GM12878 (cell line): Measurements from ENCODE around the gene CDK11B. TPM values are rescaled to one million over a fixed set of nuclear protein-coding genes. Genes with fewer than 3 reads are reported as not detected.
A peak's percentile ranks its signal among the peaks of the same experiment; 100 is the strongest.

ENCODE experiments used
- ATAC-seq: fragments of 200-7000 bp; cut with Tn5 transposase; 3 replicates; pipeline ENCODE4 v1.9.1; 2020; ENCODE audit warnings: mild to moderate bottlenecking, moderate library complexity
- BruUV-seq: library from RNA; stranded (reverse); fragments of 400-500 nt; replicated peaks from 2 replicates; lab custom pipeline; 2021; lab: Mats Ljungman, UMichigan
- CTCF ChIA-PET: fragments of 300-600 bp; sonication (Branson Sonifier 250); formaldehyde crosslinking; extraction: SDS; loops from one replicate; lab custom pipeline; 2021; ENCODE audit warnings: inconsistent platforms; lab: Yijun Ruan, JAX
- POLR2A ChIA-PET: fragments of 350-600 bp; formaldehyde crosslinking; extraction: SDS; loops from one replicate; lab custom pipeline; 2021; ENCODE audit warnings: inconsistent platforms; lab: Charles Lee
- RAD21 ChIA-PET: fragments of 300-600 bp; sonication (Branson Sonifier 250); formaldehyde crosslinking; loops from one replicate; lab custom pipeline; 2023; ENCODE audit warnings: antibody characterized with exemption; ENCODE audit not compliant: unreplicated experiment; lab: Charles Lee
- SMC1A ChIA-PET: fragments of 300-600 bp; sonication (Branson Sonifier 250); formaldehyde crosslinking; loops from one replicate; lab custom pipeline; 2023; ENCODE audit not compliant: unreplicated experiment, uncharacterized antibody; lab: Charles Lee
- DNase-seq: peaks from one replicate; pipeline ENCODE4 v3.0.0-alpha.2; 2011; ENCODE audit warnings: low read depth, low spot score
- FAIRE-seq: peaks from 3 replicates; lab custom pipeline; 2011; peaks lifted over from hg19 to GRCh38; lab: Jason Lieb, UNC
- H2AFZ ChIP-seq: 2 replicates; pipeline ENCODE4 v1.6.0; 2011; ENCODE audit warnings: low read depth, low read length, control low read depth; ENCODE audit not compliant: control insufficient read depth
- H3K27ac ChIP-seq: 2 replicates; pipeline ENCODE4 v1.5.1; 2011; ENCODE audit warnings: control low read depth; ENCODE audit not compliant: control insufficient read depth, insufficient read depth
- H3K27me3 ChIP-seq, 2 experiments: replicated peaks in 1 of 2; 2 replicates each; pipeline versions ENCODE4 v1.6.0 to v1.6.1; 2011; ENCODE audit warnings: low read length in 1 of 2; ENCODE audit not compliant: control insufficient read depth in 2 of 2, insufficient read depth in 2 of 2
- H3K36me3 ChIP-seq, 2 experiments: 2 replicates each; pipeline ENCODE4 v1.5.1; 2011; ENCODE audit warnings: low read length in 1 of 2; ENCODE audit not compliant: control insufficient read depth in 2 of 2, insufficient read depth in 2 of 2
- H3K4me1 ChIP-seq: 2 replicates; pipeline ENCODE4 v1.6.1; 2011; ENCODE audit warnings: mild to moderate bottlenecking, low read length, moderate library complexity, mixed read lengths; ENCODE audit not compliant: control insufficient read depth, insufficient read depth
- H3K4me2 ChIP-seq: 2 replicates; pipeline ENCODE4 v1.6.0; 2011; ENCODE audit warnings: control low read depth; ENCODE audit not compliant: control insufficient read depth, insufficient read depth
- H3K4me3 ChIP-seq: fragments of 200-600 bp; sonication (generic); 2 replicates; pipeline ENCODE4 v1.5.1; 2016
- H3K79me2 ChIP-seq: 2 replicates; pipeline ENCODE4 v1.6.0; 2011; ENCODE audit warnings: low read length; ENCODE audit not compliant: control insufficient read depth, insufficient read depth
- H3K9ac ChIP-seq: 2 replicates; pipeline ENCODE4 v1.8.0; 2011; ENCODE audit warnings: low read length, control low read depth, mixed read lengths; ENCODE audit not compliant: control insufficient read depth, insufficient read depth
- H3K9me3 ChIP-seq: replicated peaks from 3 replicates; pipeline ENCODE4 v1.5.1; 2011; ENCODE audit warnings: mild to moderate bottlenecking, low read length; ENCODE audit not compliant: control insufficient read depth, insufficient read depth
- H4K20me1 ChIP-seq: 2 replicates; pipeline ENCODE4 v1.6.0; 2011; ENCODE audit not compliant: control insufficient read depth, insufficient read depth
- BCLAF1 ChIP-seq: fragments of 450-650 bp; IDR thresholded peaks from 2 replicates; pipeline ENCODE4 v1.6.1; 2017; ENCODE audit warnings: antibody characterized with exemption, mild to moderate bottlenecking, moderate library complexity
- EP300 ChIP-seq, 2 experiments: fragments of 150-350 bp in 1 of 2; IDR thresholded peaks; 2 replicates each; pipeline ENCODE4 v1.6.1; 2011 to 2012; ENCODE audit warnings: low read depth in 2 of 2, low read length in 2 of 2, borderline replicate concordance in 1 of 2, improper control_type of control experiment in 1 of 2, inconsistent platforms in 1 of 2; ENCODE audit not compliant: control insufficient read depth in 1 of 2
- ETV6 ChIP-seq, 2 experiments: fragments of 450-650 bp in 1 of 2; IDR thresholded peaks in 1 of 2; conservative IDR thresholded peaks in 1 of 2; 2 replicates each; pipeline ENCODE4 v1.6.1; 2014; ENCODE audit warnings: antibody characterized with exemption in 1 of 2, borderline replicate concordance in 1 of 2, low read depth in 1 of 2, mild to moderate bottlenecking in 1 of 2, moderate library complexity in 1 of 2
- MTA2 ChIP-seq: fragments of 450-650 bp; IDR thresholded peaks from 2 replicates; pipeline ENCODE4 v1.6.1; 2016; ENCODE audit warnings: low read depth, mild to moderate bottlenecking, moderate library complexity
- NFIC ChIP-seq: IDR thresholded peaks from 2 replicates; pipeline ENCODE4 v1.6.1; 2012; ENCODE audit warnings: low read depth, mild to moderate bottlenecking, inconsistent platforms, low read length, moderate library complexity
- RELA ChIP-seq: fragments of 450-650 bp; IDR thresholded peaks from 2 replicates; pipeline ENCODE4 v1.8.0; 2014; ENCODE audit warnings: borderline replicate concordance; ENCODE audit not compliant: partially characterized antibody
- REST ChIP-seq: IDR thresholded peaks from 2 replicates; pipeline ENCODE4 v1.6.1; 2012; ENCODE audit warnings: mild to moderate bottlenecking, low read depth, low read length
- SMC3 ChIP-seq: IDR thresholded peaks from 2 replicates; pipeline ENCODE4 v1.6.1; 2011; ENCODE audit warnings: low read length, improper control_type of control experiment, borderline replicate concordance
- USF2 ChIP-seq: IDR thresholded peaks from 2 replicates; pipeline ENCODE4 v1.6.1; 2011; ENCODE audit warnings: low read depth, low read length, improper control_type of control experiment, borderline replicate concordance
- whole genome bisulfite sequencing: methylation state at CpG from one replicate; pipeline ENCODE4 v1.1.6; 2016; ENCODE audit warnings: low lambda C conversion rate; ENCODE audit not compliant: insufficient replicate concordance, insufficient coverage; ENCODE audit errors: missing lambda C conversion rate; 5-methylcytosine and 5-hydroxymethylcytosine counted together
- in situ Hi-C: fragments of 300-500 bp; cut with MboI; formaldehyde crosslinking; loops from 9 replicates; pipeline ENCODE4 v1.14.3; 2018; ENCODE audit warnings: mixed read lengths
- intact Hi-C: fragments of 100-400 bp; cut with micrococcal nuclease; formaldehyde crosslinking; loops from one replicate; pipeline ENCODE4 v1.14.2; 2022; ENCODE audit not compliant: unreplicated experiment
- polyA plus RNA-seq, 11 experiments: library from polyadenylated mRNA; depleted of rRNA in 4 of 11; unstranded in 6 of 11; stranded (reverse) in 5 of 11; fragments of >200 nt; fragmentation: Nextera tagmentation in 4 of 11; fragmentation: Illumina TruSeq in 1 of 11; extraction: Ambion mirVana in 4 of 11; extraction: Trizol in 1 of 11; gene quantifications; 1 replicate in 1 of 11; 2 replicates in 10 of 11; pipeline versions ENCODE4 v1.2.1 to v1.2.3, GENCODE V29; 2011 to 2016; ENCODE audit warnings: inconsistent platforms in 2 of 11, missing spikeins in 2 of 11, low read depth in 1 of 11
- total RNA-seq, 4 experiments: library from RNA; depleted of rRNA in 3 of 4; stranded (reverse); fragments of >200 nt in 3 of 4; fragmentation: Illumina TruSeq in 1 of 4; extraction: Trizol in 1 of 4; gene quantifications; 2 replicates each; pipeline versions ENCODE4 v1.2.1 to v1.2.3, GENCODE V29; 2013 to 2021
- TF ChIP-seq, protein P1 (sequence below): fragments of 450-650 bp; IDR thresholded peaks from 2 replicates; pipeline ENCODE4 v1.6.1; 2014; ENCODE audit warnings: mild to moderate bottlenecking
- TF ChIP-seq, protein P2 (sequence below): IDR thresholded peaks from 2 replicates; pipeline ENCODE4 v1.6.1; 2011; ENCODE audit warnings: borderline replicate concordance, low read depth, mild to moderate bottlenecking, moderate library complexity, low read length; ENCODE audit not compliant: insufficient read depth, poor library complexity, severe bottlenecking

The CDK11B gene
- total and polyA plus RNA-seq, 10 of the 15 experiments (the other 5 are each of a cell fraction or from before 2014, with no cell fraction given) = 3.2 to 30.9 (median 18.0) TPM

DNA sequence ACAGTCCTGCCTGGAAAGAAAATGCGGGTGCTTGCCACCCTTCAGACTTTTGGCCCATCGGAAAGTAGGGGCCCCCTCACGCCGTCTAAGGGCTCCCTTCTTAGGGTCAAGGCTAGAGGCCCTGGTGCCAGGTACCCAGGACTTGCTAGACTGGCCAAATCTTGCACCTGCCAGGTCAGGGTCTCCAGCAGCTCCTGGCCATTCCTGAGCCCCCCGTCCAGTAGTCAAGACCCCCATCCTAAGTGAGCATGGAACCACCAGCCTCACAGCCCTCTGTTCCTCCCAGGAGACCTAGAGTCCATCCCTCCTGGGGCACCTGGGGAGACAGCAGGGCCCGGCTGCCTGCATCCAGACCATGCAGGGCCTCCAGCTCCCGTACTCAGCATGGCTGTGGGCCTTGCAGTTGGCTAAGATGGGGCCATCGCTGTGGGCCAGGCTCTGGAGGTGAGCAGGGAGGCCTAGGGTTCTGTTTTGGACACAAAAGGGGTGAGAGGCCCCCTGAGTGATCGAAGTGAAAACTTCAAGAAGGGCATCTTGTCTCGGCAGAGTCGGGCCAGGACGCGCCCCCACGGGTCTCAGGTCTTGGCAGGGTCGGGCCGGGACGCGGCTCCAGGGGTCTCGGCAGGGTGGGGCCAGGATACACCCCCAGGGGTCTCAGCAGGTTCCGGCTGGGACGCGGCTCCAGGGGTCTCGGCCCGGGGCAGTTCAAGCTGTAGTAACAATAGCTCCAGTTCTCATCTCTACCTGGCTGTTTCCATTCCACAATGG is 64.8 kb downstream of the CDK11B start:
- DNase-seq = no peak
- Histone ChIP-seq H2AFZ (no peak overlapping the region), H3K27me3 (peaks cover 0 to 2% of the 10 kb centered on the region in 2 experiments; a peak in 1 of 4 replicates), H3K79me2 (no peaks in the 10 kb centered on the region), H3K27ac (no peak overlapping the region), H3K9me3 (no peaks in the 10 kb centered on the region), H4K20me1 (no peaks in the 10 kb centered on the region), H3K4me3 (no peak overlapping the region), H3K9ac (no peak overlapping the region), H3K4me1 (peaks cover 12% of the 10 kb centered on the region), H3K4me2 (no peak overlapping the region), H3K36me3 (no peaks in the 10 kb centered on the region)
- intact Hi-C loops (no loop called here), in situ Hi-C loops (no loop called here)
- FAIRE-seq = no peak
- ATAC-seq = peak; percentile 21; the same call in 2 of the 3 replicates
- POLR2A ChIA-PET = no interaction called here
- no TSS peak for BruUV-seq
- RAD21 ChIA-PET = no interaction called here
- 66% methylated on average over 24 of the region's 24 CpGs for WGBS
- SMC1A ChIA-PET = no interaction called here
- CTCF ChIA-PET = interaction anchor here (0.5 kb wide), 1 partner anchor 536 kb away, joined by 5 read pairs; no protein-coding TSS in a partner anchor
- no peak for TF ChIP-seq ETV6 (conservative IDR thresholded peaks at IDR 0.05 in 1 of 2, IDR thresholded peaks at IDR 0.05 in 1 of 2; ENCODE audit: borderline replicate concordance in 1 of 2, low read depth in 1 of 2)
- TF ChIP-seq REST = no peak
- TF ChIP-seq RELA = no peak
- TF ChIP-seq, protein P1, sequence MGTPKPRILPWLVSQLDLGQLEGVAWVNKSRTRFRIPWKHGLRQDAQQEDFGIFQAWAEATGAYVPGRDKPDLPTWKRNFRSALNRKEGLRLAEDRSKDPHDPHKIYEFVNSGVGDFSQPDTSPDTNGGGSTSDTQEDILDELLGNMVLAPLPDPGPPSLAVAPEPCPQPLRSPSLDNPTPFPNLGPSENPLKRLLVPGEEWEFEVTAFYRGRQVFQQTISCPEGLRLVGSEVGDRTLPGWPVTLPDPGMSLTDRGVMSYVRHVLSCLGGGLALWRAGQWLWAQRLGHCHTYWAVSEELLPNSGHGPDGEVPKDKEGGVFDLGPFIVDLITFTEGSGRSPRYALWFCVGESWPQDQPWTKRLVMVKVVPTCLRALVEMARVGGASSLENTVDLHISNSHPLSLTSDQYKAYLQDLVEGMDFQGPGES = no peak
- TF ChIP-seq EP300 (IDR thresholded peaks at IDR 0.05; ENCODE audit: borderline replicate concordance in 1 of 2, control insufficient read depth in 1 of 2, low read depth in 2 of 2, low read length in 2 of 2) = no peak
- TF ChIP-seq MTA2 = no peak
- TF ChIP-seq USF2 = no peak
- TF ChIP-seq, protein P2, sequence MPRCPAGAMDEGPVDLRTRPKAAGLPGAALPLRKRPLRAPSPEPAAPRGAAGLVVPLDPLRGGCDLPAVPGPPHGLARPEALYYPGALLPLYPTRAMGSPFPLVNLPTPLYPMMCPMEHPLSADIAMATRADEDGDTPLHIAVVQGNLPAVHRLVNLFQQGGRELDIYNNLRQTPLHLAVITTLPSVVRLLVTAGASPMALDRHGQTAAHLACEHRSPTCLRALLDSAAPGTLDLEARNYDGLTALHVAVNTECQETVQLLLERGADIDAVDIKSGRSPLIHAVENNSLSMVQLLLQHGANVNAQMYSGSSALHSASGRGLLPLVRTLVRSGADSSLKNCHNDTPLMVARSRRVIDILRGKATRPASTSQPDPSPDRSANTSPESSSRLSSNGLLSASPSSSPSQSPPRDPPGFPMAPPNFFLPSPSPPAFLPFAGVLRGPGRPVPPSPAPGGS = no peak
- no peak for TF ChIP-seq SMC3
- no peak for TF ChIP-seq NFIC
- no peak for TF ChIP-seq BCLAF1
